HL-60/S4 (cell line): Measurements from ENCODE around the gene UXS1.
"Not testable (repeated sequence)": the region's sequence is repeated elsewhere in the genome, so short reads cannot be mapped to it uniquely, and the experiment has no call there.

Experiments used
- in situ Hi-C: fragments of 300-500 bp; cut with MboI; formaldehyde crosslinking; loops from 2 replicates; pipeline ENCODE4 v1.14.3; 2022; ENCODE audit warnings: low sequenced_read_pairs

UXS1 gene

GRCh38 chr2:106137731-106138521 is 56.2 kb downstream of the UXS1 start:
- in situ Hi-C loops = no loop called here

GRCh38 chr2:106131192-106131591 is 62.9 kb downstream of the UXS1 start:
- in situ Hi-C loops = not testable (repeated sequence)

GRCh38 chr2:106130251-106130998 is 63.7 kb downstream of the UXS1 start:
- in situ Hi-C loops = no loop called here

GRCh38 chr2:106129592-106129991 is 64.5 kb downstream of the UXS1 start:
- in situ Hi-C loops = no loop called here

- in situ Hi-C loops = no loop called here
These were observed 65.0 kb downstream of the UXS1 start for GRCh38 chr2:106129150-106129549.

- in situ Hi-C loops = no loop called here
These were observed 66.3 kb downstream of the UXS1 start for GRCh38 chr2:106127776-106128268.

- in situ Hi-C loops = no loop called here
These were observed 66.8 kb downstream of the UXS1 start for GRCh38 chr2:106127282-106127771.

GRCh38 chr2:106126705-106127281 is 67.3 kb downstream of the UXS1 start:
- in situ Hi-C loops = no loop called here

GRCh38 chr2:106126295-106126694 is 67.8 kb downstream of the UXS1 start:
- in situ Hi-C loops = no loop called here

- in situ Hi-C loops = no loop called here
These were observed 69.1 kb downstream of the UXS1 start for GRCh38 chr2:106124905-106125549.

- in situ Hi-C loops = no loop called here
These were observed 69.9 kb downstream of the UXS1 start for GRCh38 chr2:106124106-106124756.

- in situ Hi-C loops = no loop called here
These were observed 71.9 kb downstream of the UXS1 start for GRCh38 chr2:106122157-106122556.

GRCh38 chr2:106120432-106120831 is 73.7 kb downstream of the UXS1 start:
- in situ Hi-C loops = no loop called here

GRCh38 chr2:106119074-106119473 is 75.0 kb downstream of the UXS1 start:
- in situ Hi-C loops = no loop called here

- in situ Hi-C loops = no loop called here
These were observed 76.0 kb downstream of the UXS1 start for GRCh38 chr2:106117882-106118684.

- in situ Hi-C loops = no loop called here
These were observed 76.8 kb downstream of the UXS1 start for GRCh38 chr2:106117347-106117746.

- in situ Hi-C loops = no loop called here
These were observed 77.9 kb downstream of the UXS1 start for GRCh38 chr2:106116248-106116647.

- in situ Hi-C loops = no loop called here
These were observed 78.4 kb downstream of the UXS1 start for GRCh38 chr2:106115665-106116064.

GRCh38 chr2:106115250-106115649 is 78.9 kb downstream of the UXS1 start:
- in situ Hi-C loops = no loop called here

- in situ Hi-C loops = no loop called here
These were observed 79.9 kb downstream of the UXS1 start for GRCh38 chr2:106114166-106114565.
